HG03045 (cell line): ENCODE measurements around the gene CHPF2.

Source experiments
- ATAC-seq: cut with Tn5 transposase; IDR thresholded peaks from one replicate; pipeline ENCODE4 v1.9.1; 2021; ENCODE audit warnings: mild to moderate bottlenecking, moderate library complexity; ENCODE audit not compliant: unreplicated experiment

CHPF2 gene

GRCh38 chr7:151231080-151231479, 1.2 kb upstream of the CHPF2 start:
- no peak for ATAC-seq

DNA sequence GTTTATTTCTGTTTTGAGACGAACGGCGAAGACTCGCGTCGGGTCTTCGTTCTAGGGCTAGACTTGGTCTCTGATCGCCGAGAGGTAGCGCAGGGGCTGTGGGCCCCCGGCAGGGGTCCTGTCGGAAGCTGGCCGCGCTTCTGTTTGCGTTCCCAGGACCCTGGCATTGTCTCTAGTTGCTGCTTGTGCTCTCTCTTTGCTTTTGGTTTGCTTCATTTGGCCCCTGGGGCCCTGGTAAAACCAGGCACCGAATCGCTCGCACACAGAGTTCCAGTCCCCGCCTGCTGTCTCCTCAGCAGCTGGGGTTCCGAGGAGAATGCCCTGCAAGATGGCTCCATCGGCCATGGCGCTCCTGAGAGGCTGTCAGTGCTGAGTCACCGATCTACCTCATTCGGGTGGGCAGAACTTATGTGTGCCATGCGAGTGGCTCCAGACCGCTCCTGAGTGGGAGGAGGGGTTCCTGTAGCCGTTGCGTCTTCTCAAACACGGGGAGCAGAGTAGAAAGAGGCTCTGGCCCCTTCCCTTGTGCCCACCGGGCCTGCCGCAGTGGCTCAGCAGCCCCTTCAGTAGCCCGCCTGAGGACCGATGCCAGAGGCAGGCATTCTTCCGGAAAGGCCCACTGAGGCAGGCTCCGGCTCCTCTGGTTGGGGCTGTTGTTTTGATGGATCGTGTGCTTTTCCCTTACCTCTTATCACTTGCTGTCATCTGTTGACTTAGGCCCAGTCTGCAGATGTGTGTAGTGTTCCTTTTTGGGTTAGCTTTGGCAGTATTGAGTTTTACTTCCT, 826 bp downstream of the CHPF2 start:
- ATAC-seq = peak; percentile 35

- ATAC-seq = no peak
Measured at GRCh38 chr7:151233804-151234203, 1.5 kb downstream of the CHPF2 start.

DNA sequence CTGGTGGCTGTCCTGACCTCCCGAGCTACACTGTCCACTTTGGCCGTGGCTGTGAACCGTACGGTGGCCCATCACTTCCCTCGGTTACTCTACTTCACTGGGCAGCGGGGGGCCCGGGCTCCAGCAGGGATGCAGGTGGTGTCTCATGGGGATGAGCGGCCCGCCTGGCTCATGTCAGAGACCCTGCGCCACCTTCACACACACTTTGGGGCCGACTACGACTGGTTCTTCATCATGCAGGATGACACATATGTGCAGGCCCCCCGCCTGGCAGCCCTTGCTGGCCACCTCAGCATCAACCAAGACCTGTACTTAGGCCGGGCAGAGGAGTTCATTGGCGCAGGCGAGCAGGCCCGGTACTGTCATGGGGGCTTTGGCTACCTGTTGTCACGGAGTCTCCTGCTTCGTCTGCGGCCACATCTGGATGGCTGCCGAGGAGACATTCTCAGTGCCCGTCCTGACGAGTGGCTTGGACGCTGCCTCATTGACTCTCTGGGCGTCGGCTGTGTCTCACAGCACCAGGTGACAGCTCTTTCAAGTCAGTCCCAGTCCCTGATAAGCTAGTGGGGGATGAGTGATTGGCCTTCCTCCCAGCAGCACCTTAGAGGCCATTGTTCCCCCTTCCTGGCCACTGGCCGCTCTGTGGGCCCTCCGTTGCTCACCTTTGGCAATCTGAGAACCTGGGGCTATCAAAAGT, 3.0 kb downstream of the CHPF2 start:
- no peak for ATAC-seq

GRCh38 chr7:151236406-151236805, 4.1 kb downstream of the CHPF2 start:
- ATAC-seq = no peak

DNA sequence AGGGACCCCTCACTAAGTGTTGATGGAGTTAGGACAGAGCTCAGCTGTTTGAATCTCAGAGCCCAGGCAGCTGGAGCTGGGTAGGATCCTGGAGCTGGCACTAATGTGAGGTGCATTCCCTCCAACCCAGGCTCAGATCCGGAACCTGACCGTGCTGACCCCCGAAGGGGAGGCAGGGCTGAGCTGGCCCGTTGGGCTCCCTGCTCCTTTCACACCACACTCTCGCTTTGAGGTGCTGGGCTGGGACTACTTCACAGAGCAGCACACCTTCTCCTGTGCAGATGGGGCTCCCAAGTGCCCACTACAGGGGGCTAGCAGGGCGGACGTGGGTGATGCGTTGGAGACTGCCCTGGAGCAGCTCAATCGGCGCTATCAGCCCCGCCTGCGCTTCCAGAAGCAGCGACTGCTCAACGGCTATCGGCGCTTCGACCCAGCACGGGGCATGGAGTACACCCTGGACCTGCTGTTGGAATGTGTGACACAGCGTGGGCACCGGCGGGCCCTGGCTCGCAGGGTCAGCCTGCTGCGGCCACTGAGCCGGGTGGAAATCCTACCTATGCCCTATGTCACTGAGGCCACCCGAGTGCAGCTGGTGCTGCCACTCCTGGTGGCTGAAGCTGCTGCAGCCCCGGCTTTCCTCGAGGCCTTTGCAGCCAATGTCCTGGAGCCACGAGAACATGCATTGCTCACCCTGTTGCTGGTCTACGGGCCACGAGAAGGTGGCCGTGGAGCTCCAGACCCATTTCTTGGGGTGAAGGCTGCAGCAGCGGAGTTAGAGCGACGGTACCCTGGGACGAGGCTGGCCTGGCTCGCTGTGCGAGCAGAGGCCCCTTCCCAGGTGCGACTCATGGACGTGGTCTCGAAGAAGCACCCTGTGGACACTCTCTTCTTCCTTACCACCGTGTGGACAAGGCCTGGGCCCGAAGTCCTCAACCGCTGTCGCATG, 5.2 kb downstream of the CHPF2 start:
- ATAC-seq = no peak

DNA sequence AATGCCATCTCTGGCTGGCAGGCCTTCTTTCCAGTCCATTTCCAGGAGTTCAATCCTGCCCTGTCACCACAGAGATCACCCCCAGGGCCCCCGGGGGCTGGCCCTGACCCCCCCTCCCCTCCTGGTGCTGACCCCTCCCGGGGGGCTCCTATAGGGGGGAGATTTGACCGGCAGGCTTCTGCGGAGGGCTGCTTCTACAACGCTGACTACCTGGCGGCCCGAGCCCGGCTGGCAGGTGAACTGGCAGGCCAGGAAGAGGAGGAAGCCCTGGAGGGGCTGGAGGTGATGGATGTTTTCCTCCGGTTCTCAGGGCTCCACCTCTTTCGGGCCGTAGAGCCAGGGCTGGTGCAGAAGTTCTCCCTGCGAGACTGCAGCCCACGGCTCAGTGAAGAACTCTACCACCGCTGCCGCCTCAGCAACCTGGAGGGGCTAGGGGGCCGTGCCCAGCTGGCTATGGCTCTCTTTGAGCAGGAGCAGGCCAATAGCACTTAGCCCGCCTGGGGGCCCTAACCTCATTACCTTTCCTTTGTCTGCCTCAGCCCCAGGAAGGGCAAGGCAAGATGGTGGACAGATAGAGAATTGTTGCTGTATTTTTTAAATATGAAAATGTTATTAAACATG, 6.0 kb downstream of the CHPF2 start:
- ATAC-seq = no peak

- ATAC-seq = no peak
Measured at GRCh38 chr7:151238924-151239836, 6.9 kb downstream of the CHPF2 start.

DNA sequence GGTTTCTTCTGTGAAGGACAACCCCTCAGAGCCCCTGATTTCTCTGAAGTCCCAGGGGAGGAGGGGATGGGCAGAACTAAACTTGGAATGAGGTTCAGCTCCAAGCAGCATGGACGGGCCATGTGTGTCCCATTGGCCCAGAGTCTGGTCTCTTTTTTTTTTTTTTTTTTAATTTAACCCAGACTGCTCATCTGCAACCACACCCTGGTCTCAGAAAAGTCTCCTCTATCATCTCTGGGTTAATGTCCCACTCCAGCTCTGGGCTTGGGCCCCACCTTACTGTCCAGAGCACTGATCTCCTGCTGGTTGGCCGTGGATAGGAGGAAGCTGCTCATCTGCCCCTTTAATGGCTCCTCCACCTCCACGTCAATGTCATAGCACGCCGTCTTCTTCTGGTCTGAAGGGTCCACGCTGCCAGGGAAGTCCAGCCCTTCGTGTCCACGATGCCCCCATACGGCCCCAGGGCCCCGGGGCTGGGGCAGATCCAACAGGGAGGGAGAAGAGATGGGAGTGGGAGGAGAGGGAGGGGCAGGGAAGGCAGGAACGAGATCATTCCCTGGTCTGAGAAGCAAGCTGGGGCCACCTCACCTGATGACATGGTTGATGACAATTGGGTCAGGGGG, 7.7 kb downstream of the CHPF2 start:
- no peak for ATAC-seq

DNA sequence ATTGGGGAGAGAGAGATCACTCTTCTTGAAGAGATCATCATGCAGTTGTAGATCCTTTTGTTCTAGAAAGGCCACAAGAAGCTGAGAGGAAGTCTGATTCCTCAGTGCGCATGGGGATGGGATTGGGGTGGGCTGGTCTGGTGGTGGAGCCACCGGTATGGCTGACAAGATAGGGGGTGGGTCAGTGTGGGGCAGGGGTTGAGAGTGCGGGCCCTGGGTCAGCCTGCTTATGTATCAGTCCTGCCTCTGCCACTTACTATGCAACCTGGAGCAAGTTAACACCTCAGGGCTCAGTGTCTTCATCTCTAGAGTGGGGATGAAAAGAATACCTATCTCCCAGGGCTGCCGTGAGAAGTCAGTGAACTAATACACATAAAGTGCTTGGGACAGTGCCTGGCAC, 8.3 kb downstream of the CHPF2 start:
- ATAC-seq = no peak

DNA sequence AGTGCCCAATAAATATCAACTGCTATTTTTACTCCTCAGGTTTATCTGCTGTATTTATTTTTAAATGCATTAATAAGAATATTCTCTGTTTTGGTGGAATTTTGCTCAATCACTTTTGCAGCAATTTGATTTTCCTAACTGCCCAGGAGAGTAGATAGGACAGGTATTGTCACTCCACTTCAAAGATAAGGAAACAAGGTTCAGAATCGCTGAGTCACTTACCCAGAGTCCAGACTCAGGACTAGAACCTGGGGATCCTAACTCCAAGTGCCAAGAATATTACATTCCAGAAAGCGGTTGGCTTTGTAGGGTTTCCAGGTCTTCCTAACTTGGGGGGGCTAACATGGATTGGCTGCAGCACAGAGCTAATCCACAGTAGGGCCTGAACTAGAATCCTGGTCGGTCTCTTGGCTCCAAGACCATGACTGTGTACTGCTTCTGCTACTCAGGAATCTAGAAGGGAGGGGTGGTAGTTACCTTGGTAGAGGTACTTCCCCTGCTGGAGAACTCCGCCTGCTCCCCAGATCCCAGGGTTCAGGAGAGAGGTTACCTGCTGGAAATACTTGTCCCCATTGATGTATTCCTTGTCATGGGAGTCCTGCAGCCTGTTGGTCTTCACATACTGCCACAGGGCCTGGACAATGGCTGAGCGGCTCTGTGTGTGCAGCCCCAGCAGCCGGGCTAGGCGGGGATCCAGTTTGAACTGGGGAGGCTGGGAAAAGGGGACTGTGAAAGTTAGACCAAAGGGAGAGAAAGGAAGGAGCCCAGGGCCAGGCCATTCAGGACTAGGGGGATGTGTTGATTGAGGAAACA, 8.9 kb downstream of the CHPF2 start:
- ATAC-seq = no peak

- ATAC-seq = no peak
Measured at GRCh38 chr7:151241755-151242096, 9.4 kb downstream of the CHPF2 start.

DNA sequence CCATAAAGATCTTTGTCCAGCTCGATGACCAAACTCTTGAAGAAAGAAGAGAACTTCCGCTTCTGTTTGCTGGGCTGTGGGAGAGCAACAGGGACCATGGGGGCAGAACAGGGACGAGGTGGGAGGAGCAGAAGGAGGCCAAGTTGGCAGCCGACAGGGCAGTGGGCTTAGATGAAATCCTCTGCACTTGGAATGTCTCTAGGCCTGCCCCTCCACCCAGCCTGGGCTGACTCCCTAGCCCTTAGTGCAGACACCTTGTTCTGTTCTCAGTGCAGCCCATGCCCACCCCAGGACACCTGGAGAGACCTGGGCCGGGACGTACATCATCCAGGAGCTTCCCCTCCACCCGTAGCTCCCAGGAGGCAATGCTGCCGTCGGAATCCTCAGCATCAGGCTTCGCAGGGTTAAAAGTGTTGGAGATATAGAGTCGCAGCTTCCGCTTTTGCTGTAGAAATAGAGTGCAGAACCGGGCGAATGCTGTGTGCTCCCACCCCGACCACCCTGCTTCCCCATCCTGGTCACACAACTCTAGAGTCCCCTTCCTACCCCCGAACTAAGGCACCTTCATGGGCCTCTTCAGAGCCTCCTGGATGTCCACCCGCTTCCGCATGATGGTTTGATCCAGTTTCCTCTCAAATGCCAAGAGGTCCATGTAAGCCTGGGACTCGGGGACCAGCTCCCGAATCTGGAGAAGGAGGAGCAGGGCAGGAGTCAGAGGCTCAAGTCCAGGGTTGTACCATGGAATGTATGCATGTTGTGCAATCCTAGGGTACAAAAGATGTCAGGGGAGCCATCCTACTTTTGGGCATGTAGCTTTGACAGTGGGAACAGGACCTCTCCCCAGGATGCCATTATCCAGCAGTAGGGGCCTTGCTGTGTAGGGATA, 10.1 kb downstream of the CHPF2 start:
- ATAC-seq = no peak

DNA sequence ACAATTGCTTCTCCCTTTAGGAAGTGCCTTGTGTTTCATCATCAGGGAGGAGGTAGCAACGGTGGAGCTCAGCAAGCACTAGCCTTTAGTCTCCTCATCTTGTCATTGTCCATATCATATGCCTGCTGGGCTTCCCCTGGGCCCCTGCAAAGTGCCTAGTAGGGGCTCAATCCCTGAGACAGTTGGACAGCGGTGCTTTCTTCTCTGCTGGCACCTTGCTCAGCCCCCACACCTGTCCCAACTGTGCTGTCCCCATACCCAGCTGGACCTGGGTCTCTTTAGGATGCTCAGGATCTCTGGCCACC, 10.7 kb downstream of the CHPF2 start:
- no peak for ATAC-seq

- no peak for ATAC-seq
Measured at GRCh38 chr7:151243408-151244195, 11.3 kb downstream of the CHPF2 start.

- no peak for ATAC-seq
Measured at GRCh38 chr7:151244196-151244840, 12.0 kb downstream of the CHPF2 start.
